HepG2 (cell line): ENCODE results near the gene DAPK1. TPM values are rescaled to one million over a fixed set of nuclear protein-coding genes. Genes with fewer than 3 reads are reported as not detected.

Source experiments
- EHMT2 ChIP-seq: fragments of 200-600 bp; sonication (generic); IDR thresholded peaks from 2 replicates; pipeline ENCODE4 v1.7.0; 2017; ENCODE audit warnings: antibody characterized with exemption, low read depth, low read length, borderline replicate concordance
- FOXJ3 ChIP-seq: sonication (generic); formaldehyde crosslinking; IDR thresholded peaks from 2 replicates; pipeline ENCODE4 v1.4.0; 2020; ENCODE audit warnings: missing genetic modification reagents, mild to moderate bottlenecking, borderline replicate concordance
- KDM6A ChIP-seq: IDR thresholded peaks from 2 replicates; pipeline ENCODE4 v1.6.1; 2016; ENCODE audit warnings: low read depth
- RARG ChIP-seq: sonication (generic); formaldehyde crosslinking; IDR thresholded peaks from 2 replicates; pipeline ENCODE4 v1.4.0; 2020; ENCODE audit warnings: low read depth, mild to moderate bottlenecking, missing genetic modification reagents
- RCOR2 ChIP-seq: IDR thresholded peaks from 2 replicates; pipeline ENCODE4 v1.6.1; 2016; ENCODE audit warnings: missing biosample characterization, missing genetic modification reagents
- TARDBP ChIP-seq: sonication (generic); formaldehyde crosslinking; IDR thresholded peaks from 2 replicates; pipeline ENCODE4 v1.8.0; 2022; ENCODE audit warnings: mild to moderate bottlenecking, missing genetic modification reagents
- ZNF17 ChIP-seq: sonication (generic); formaldehyde crosslinking; IDR thresholded peaks from 2 replicates; pipeline ENCODE4 v1.5.0; 2020; ENCODE audit warnings: mild to moderate bottlenecking, missing genetic modification reagents
- ZNF3 ChIP-seq: IDR thresholded peaks from 2 replicates; pipeline ENCODE4 v1.7.0; 2017; ENCODE audit warnings: inconsistent platforms
- ZNF350 ChIP-seq: sonication (generic); formaldehyde crosslinking; IDR thresholded peaks from 2 replicates; pipeline ENCODE4 v1.4.0; 2020; ENCODE audit warnings: mild to moderate bottlenecking, low read depth, missing genetic modification reagents, borderline replicate concordance
- ZNF431 ChIP-seq: sonication (generic); formaldehyde crosslinking; IDR thresholded peaks from 2 replicates; pipeline ENCODE4 v1.9.0; 2022; ENCODE audit warnings: missing genetic modification reagents, low read depth, mild to moderate bottlenecking, borderline replicate concordance
- ZNF629 ChIP-seq: sonication (generic); formaldehyde crosslinking; conservative IDR thresholded peaks from 2 replicates; pipeline ENCODE4 v1.5.0; 2020; ENCODE audit warnings: missing genetic modification reagents
- ZNF703 ChIP-seq: sonication (generic); formaldehyde crosslinking; IDR thresholded peaks from 2 replicates; pipeline ENCODE4 v1.5.1; 2020; ENCODE audit warnings: missing genetic modification reagents, mild to moderate bottlenecking, moderate library complexity, borderline replicate concordance
- polyA plus RNA-seq, 8 experiments: library from polyadenylated mRNA; depleted of rRNA in 3 of 8; stranded (reverse) in 7 of 8; unstranded in 1 of 8; fragments of >200 nt; fragmentation: Illumina TruSeq in 4 of 8; extraction: Trizol in 4 of 8; gene quantifications; 2 replicates each; pipeline versions ENCODE4 v1.2.1 to v1.2.3, GENCODE V29; 2011 to 2016; ENCODE audit warnings: low read depth in 4 of 8, missing spikeins in 1 of 8, mixed read lengths in 1 of 8; ENCODE audit not compliant: insufficient read depth in 1 of 8
- total RNA-seq, 5 experiments: library from RNA; depleted of rRNA; stranded (reverse); fragments of >200 nt; fragmentation: Illumina TruSeq; extraction: Trizol; gene quantifications; 2 replicates each; pipeline ENCODE4 v1.2.3, GENCODE V29; 2016; ENCODE audit warnings: low read depth in 1 of 5
- TF ChIP-seq, protein P1 (sequence below): sonication (generic); formaldehyde crosslinking; IDR thresholded peaks from 2 replicates; pipeline ENCODE4 v1.9.0; 2021; ENCODE audit warnings: mild to moderate bottlenecking, missing genetic modification reagents
- TF ChIP-seq, protein P2 (sequence below): sonication (generic); formaldehyde crosslinking; IDR thresholded peaks from 2 replicates; pipeline ENCODE4 v1.8.1; 2023; ENCODE audit warnings: mild to moderate bottlenecking, moderate library complexity, missing genetic modification reagents
- TF ChIP-seq, protein P3 (sequence below): sonication (generic); IDR thresholded peaks from 2 replicates; pipeline ENCODE4 v1.6.1; 2016; ENCODE audit warnings: low read depth, borderline replicate concordance
- TF ChIP-seq, protein P4 (sequence below): IDR thresholded peaks from 2 replicates; pipeline ENCODE4 v1.6.1; 2016; ENCODE audit warnings: low read depth, missing genetic modification reagents, missing compliant biosample characterization

DAPK1 gene
- total and polyA plus RNA-seq, 2 of the 13 experiments (the other 11 are each of a cell fraction or from before 2014, with no cell fraction given) = 35.7 to 35.9 TPM

GRCh38 chr9:87569008-87569509 lies 71.4 kb downstream of the DAPK1 start (continued):
- TF ChIP-seq, protein P1, sequence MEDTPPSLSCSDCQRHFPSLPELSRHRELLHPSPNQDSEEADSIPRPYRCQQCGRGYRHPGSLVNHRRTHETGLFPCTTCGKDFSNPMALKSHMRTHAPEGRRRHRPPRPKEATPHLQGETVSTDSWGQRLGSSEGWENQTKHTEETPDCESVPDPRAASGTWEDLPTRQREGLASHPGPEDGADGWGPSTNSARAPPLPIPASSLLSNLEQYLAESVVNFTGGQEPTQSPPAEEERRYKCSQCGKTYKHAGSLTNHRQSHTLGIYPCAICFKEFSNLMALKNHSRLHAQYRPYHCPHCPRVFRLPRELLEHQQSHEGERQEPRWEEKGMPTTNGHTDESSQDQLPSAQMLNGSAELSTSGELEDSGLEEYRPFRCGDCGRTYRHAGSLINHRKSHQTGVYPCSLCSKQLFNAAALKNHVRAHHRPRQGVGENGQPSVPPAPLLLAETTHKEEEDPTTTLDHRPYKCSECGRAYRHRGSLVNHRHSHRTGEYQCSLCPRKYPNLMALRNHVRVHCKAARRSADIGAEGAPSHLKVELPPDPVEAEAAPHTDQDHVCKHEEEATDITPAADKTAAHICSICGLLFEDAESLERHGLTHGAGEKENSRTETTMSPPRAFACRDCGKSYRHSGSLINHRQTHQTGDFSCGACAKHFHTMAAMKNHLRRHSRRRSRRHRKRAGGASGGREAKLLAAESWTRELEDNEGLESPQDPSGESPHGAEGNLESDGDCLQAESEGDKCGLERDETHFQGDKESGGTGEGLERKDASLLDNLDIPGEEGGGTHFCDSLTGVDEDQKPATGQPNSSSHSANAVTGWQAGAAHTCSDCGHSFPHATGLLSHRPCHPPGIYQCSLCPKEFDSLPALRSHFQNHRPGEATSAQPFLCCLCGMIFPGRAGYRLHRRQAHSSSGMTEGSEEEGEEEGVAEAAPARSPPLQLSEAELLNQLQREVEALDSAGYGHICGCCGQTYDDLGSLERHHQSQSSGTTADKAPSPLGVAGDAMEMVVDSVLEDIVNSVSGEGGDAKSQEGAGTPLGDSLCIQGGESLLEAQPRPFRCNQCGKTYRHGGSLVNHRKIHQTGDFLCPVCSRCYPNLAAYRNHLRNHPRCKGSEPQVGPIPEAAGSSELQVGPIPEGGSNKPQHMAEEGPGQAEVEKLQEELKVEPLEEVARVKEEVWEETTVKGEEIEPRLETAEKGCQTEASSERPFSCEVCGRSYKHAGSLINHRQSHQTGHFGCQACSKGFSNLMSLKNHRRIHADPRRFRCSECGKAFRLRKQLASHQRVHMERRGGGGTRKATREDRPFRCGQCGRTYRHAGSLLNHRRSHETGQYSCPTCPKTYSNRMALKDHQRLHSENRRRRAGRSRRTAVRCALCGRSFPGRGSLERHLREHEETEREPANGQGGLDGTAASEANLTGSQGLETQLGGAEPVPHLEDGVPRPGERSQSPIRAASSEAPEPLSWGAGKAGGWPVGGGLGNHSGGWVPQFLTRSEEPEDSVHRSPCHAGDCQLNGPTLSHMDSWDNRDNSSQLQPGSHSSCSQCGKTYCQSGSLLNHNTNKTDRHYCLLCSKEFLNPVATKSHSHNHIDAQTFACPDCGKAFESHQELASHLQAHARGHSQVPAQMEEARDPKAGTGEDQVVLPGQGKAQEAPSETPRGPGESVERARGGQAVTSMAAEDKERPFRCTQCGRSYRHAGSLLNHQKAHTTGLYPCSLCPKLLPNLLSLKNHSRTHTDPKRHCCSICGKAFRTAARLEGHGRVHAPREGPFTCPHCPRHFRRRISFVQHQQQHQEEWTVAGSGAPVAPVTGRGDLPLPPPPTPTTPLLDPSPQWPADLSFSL (CRISPR knock-in tag) = no peak
- TF ChIP-seq ZNF350 = 0 out of 2 replicates have a peak, but pooled peaks have one; percentile 27
- peak; percentile 87 for TF ChIP-seq KDM6A
- TF ChIP-seq, protein P2, sequence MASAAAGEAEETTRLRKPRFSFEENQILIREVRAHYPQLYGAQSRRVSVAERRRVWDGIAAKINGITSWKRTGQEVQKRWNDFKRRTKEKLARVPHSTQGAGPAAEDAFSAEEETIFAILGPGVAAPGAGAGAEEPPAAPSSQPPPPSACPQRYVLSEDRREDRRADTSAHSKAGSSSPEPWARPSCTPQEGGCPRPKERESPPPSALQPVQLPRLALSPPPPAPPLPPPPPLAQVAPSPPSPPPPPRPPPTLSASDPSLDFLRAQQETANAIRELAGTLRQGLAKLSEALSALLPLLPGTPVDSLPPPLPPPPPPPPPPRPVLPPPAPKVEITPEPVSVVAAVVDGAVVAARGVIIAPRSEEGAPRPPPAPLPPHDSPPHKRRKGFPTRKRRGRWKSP = no peak
- no peak for TF ChIP-seq ZNF17 (CRISPR knock-in tag)
- peak; percentile 70; the same call in 1 of the 2 replicates for TF ChIP-seq TARDBP (CRISPR knock-in tag)
- TF ChIP-seq, protein P3, sequence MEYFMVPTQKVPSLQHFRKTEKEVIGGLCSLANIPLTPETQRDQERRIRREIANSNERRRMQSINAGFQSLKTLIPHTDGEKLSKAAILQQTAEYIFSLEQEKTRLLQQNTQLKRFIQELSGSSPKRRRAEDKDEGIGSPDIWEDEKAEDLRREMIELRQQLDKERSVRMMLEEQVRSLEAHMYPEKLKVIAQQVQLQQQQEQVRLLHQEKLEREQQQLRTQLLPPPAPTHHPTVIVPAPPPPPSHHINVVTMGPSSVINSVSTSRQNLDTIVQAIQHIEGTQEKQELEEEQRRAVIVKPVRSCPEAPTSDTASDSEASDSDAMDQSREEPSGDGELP = 0 out of 2 replicates have a peak, but pooled peaks have one; percentile 23
- peak; percentile 68; the same call in 1 of the 2 replicates for TF ChIP-seq FOXJ3 (CRISPR knock-in tag)
- TF ChIP-seq ZNF431 (CRISPR knock-in tag) = no peak
- TF ChIP-seq, protein P4, sequence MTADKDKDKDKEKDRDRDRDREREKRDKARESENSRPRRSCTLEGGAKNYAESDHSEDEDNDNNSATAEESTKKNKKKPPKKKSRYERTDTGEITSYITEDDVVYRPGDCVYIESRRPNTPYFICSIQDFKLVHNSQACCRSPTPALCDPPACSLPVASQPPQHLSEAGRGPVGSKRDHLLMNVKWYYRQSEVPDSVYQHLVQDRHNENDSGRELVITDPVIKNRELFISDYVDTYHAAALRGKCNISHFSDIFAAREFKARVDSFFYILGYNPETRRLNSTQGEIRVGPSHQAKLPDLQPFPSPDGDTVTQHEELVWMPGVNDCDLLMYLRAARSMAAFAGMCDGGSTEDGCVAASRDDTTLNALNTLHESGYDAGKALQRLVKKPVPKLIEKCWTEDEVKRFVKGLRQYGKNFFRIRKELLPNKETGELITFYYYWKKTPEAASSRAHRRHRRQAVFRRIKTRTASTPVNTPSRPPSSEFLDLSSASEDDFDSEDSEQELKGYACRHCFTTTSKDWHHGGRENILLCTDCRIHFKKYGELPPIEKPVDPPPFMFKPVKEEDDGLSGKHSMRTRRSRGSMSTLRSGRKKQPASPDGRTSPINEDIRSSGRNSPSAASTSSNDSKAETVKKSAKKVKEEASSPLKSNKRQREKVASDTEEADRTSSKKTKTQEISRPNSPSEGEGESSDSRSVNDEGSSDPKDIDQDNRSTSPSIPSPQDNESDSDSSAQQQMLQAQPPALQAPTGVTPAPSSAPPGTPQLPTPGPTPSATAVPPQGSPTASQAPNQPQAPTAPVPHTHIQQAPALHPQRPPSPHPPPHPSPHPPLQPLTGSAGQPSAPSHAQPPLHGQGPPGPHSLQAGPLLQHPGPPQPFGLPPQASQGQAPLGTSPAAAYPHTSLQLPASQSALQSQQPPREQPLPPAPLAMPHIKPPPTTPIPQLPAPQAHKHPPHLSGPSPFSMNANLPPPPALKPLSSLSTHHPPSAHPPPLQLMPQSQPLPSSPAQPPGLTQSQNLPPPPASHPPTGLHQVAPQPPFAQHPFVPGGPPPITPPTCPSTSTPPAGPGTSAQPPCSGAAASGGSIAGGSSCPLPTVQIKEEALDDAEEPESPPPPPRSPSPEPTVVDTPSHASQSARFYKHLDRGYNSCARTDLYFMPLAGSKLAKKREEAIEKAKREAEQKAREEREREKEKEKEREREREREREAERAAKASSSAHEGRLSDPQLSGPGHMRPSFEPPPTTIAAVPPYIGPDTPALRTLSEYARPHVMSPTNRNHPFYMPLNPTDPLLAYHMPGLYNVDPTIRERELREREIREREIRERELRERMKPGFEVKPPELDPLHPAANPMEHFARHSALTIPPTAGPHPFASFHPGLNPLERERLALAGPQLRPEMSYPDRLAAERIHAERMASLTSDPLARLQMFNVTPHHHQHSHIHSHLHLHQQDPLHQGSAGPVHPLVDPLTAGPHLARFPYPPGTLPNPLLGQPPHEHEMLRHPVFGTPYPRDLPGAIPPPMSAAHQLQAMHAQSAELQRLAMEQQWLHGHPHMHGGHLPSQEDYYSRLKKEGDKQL (CRISPR knock-in tag) = peak; percentile 49; the same call in 1 of the 2 replicates
- peak; percentile 67; the same call in 1 of the 2 replicates for TF ChIP-seq EHMT2
- TF ChIP-seq ZNF3 (CRISPR knock-in tag) = no peak
- TF ChIP-seq ZNF703 (CRISPR knock-in tag) = no peak
- no peak for TF ChIP-seq RARG
- 0 out of 2 replicates have a peak, but pooled peaks have one; percentile 30 for TF ChIP-seq ZNF629 (CRISPR knock-in tag)
- TF ChIP-seq RCOR2 (CRISPR knock-in tag) = peak; percentile 91
